ENCODE results near the gene ZNF423.

- TF ChIP-seq EZH2 (IDR thresholded peaks at IDR 0.05; ENCODE audit: borderline replicate concordance, low read length), result no peak
- TF ChIP-seq, protein P1, sequence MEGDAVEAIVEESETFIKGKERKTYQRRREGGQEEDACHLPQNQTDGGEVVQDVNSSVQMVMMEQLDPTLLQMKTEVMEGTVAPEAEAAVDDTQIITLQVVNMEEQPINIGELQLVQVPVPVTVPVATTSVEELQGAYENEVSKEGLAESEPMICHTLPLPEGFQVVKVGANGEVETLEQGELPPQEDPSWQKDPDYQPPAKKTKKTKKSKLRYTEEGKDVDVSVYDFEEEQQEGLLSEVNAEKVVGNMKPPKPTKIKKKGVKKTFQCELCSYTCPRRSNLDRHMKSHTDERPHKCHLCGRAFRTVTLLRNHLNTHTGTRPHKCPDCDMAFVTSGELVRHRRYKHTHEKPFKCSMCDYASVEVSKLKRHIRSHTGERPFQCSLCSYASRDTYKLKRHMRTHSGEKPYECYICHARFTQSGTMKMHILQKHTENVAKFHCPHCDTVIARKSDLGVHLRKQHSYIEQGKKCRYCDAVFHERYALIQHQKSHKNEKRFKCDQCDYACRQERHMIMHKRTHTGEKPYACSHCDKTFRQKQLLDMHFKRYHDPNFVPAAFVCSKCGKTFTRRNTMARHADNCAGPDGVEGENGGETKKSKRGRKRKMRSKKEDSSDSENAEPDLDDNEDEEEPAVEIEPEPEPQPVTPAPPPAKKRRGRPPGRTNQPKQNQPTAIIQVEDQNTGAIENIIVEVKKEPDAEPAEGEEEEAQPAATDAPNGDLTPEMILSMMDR (IDR thresholded peaks at IDR 0.05; ENCODE audit: low read length), result no peak
These were observed 4.5 kb downstream of the ZNF423 start for GRCh38 chr16:49851468-49851787.
